Measurements from ENCODE around the gene ZNF525. TPM values are rescaled to one million over a fixed set of nuclear protein-coding genes. Genes with fewer than 3 reads are reported as not detected.

ZNF525 gene
- total RNA-seq, result 3.2 and 5.8 TPM in 2 replicates

GRCh38 chr19:53365134-53365898, at the start of gene ZNF525:
ZNF525 (plus strand) TSS chr19:53365705; CDS start chr19:53372282, 6,577 bp downstream.

DNA sequence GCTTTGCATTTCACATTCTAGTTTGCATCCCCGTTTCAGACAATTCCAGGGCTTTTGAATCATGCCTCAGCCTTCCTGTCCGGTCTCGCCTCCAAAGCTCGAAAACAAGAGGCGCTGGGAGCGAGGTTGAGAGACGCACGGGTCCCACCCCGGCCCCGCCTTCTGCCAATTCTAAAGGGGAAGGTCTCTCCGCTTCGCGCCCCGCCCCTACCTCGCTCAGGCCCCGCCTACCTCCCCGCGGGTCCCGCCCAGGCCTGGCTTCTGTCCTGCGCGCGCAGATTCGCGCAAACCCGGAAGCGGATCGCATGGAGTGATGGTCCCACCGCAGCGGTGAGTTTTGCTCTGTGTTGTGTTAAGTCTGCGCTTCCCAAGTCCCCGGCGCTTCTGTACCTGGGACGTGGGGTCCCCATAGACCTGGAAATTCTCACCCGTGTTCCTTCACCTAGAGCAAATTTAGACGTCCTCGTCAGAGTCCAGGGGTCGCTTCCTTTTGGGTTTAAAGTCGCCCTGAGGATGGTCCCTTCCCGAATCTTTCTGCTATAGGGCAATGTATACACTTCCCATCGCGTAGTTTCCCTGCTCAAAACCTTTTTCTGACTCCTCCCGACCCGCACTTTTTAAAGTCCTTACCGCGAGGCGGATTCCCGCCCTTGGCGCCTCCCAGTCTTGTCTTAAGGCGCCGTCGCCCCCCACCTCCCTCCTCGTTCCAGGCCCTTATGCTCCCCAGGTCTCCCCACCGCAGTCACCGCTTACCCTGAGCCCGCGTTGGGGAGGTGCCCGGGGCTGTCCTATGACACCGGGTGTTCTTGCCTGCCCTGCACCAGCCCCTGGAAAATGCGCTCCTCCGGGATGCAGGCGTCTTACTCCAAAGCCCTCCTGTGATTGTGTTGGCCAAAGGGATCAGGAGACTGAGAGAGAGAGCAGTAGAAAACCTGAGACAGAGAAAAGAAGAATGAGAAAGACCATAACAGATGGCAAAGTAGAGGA, 31.7 kb upstream of the ZNF525 start, which contains the start of gene ZNF845:
ZNF845 (plus strand) TSS at position 287 of the 987 bp plus-strand sequence. CDS start 7,559 bp downstream, outside the sequence.

GRCh38 chr19:53394974-53395839, 29.7 kb downstream of the ZNF525 start, which contains the start of gene ZNF765:
ZNF765 (plus strand) TSS chr19:53395149; CDS start chr19:53398016, 2,867 bp downstream.

DNA sequence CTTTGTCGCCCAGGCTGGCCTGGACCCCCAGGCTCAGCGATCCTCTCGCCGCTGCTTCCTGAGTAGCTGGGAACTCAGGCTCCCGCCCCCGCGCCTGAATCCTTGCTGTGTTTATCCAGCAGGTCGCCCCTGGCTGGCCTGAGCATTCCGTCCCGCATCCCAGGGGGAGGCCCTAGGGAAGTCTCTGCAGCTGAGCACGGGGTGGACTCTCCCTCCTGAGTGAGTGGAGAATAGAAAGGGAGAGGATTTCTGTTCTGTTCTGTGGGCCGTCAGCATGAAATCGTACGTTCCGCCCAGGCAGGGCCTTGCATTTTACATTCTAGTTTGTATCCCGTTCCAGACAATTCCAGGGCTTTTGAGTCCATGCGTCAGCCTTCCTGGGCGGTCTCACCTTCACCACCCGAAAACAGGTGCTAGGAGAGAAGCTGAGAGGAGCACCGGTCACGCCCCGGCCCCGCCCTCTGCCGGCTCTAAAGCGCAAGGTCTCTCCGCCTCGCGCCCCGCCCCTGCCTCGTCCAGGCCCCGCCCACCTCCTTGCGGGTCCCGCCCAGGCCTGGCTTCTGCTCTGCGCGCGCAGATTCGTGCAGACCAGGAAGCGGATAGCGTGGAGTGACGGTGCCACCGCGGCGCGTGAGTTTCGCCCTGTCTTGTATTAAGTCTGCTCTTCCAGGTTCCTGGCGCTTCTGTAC, 66.0 kb downstream of the ZNF525 start, which contains the start of gene ZNF761:
ZNF761 (plus strand) TSS at position 586 of the 689 bp plus-strand sequence. CDS start 15,285 bp downstream, outside the sequence.

Other genes starting within 250 kb of the ZNF525 start
- 0.32 TPM in 1 of 2 replicates, not detected in the other for gene ZNF415, start 232.8 kb upstream of the ZNF525 start, total RNA-seq
- 3.5 and 3.6 TPM in 2 replicates for gene ZNF347, start 206.7 kb upstream of the ZNF525 start, total RNA-seq
- 1.7 and 1.9 TPM in 2 replicates for gene ZNF665, start 172.3 kb upstream of the ZNF525 start, total RNA-seq
- gene ZNF677, start 110.8 kb upstream of the ZNF525 start, total RNA-seq, result 17.5 and 18.2 TPM in 2 replicates
- gene VN1R2, start 107.4 kb upstream of the ZNF525 start, total RNA-seq, result not detected in 2 replicates
- gene VN1R4, start 98.0 kb upstream of the ZNF525 start, total RNA-seq, result not detected in 2 replicates
- 9.4 and 12.2 TPM in 2 replicates for gene ZNF845, start 32.0 kb upstream of the ZNF525 start, total RNA-seq
- 12.3 and 13.1 TPM in 2 replicates for gene ZNF765, start 29.4 kb downstream of the ZNF525 start, total RNA-seq
- gene ZNF761, start 66.3 kb downstream of the ZNF525 start, total RNA-seq, result 10.4 and 12.8 TPM in 2 replicates
- gene ZNF813, start 102.0 kb downstream of the ZNF525 start, total RNA-seq, result 2.4 and 3.2 TPM in 2 replicates
- 4.9 and 5.5 TPM in 2 replicates for gene ZNF331, start 172.4 kb downstream of the ZNF525 start, total RNA-seq

Data from epithelial cell of umbilical artery (primary cell).